Right forelimb (tissue), 1 donor: ENCODE measurements around the gene ANP32A.
A peak's percentile ranks its signal among the peaks of the same experiment; 100 is the strongest.
"Not testable (repeated sequence)": the region's sequence is repeated elsewhere in the genome, so short reads cannot be mapped to it uniquely, and the experiment has no call there.

ENCODE experiments used
- DNase-seq: peaks from one replicate; pipeline ENCODE4 v3.0.0-alpha.2; 2018

Gene ANP32A

GRCh38 chr15:68820295-68821189 lies at the start of gene ANP32A:
TSS of gene ANP32A (minus strand) at chr15:68820895. CDS start at chr15:68820751, 144 bp downstream.
- DNase-seq = peak; percentile 99

- DNase-seq = no peak
These were observed 47.6 kb upstream of the ANP32A start for GRCh38 chr15:68868296-68868695.

GRCh38 chr15:68862415-68862814 lies 41.7 kb upstream of the ANP32A start:
- no peak for DNase-seq

GRCh38 chr15:68858666-68859065 lies 38.0 kb upstream of the ANP32A start:
- DNase-seq = not testable (repeated sequence)

GRCh38 chr15:68857443-68857842 lies 36.7 kb upstream of the ANP32A start:
- DNase-seq = not testable (repeated sequence)

GRCh38 chr15:68852461-68852860 lies 31.8 kb upstream of the ANP32A start:
- DNase-seq = no peak

GRCh38 chr15:68851971-68852370 lies 31.3 kb upstream of the ANP32A start:
- DNase-seq = no peak

GRCh38 chr15:68849497-68849896 lies 28.8 kb upstream of the ANP32A start:
- DNase-seq = no peak

- DNase-seq = no peak
These were observed 26.2 kb upstream of the ANP32A start for GRCh38 chr15:68846851-68847439.

GRCh38 chr15:68844856-68845550 lies 24.3 kb upstream of the ANP32A start:
- DNase-seq = no peak

- peak; percentile 72 for DNase-seq
These were observed 23.0 kb upstream of the ANP32A start for GRCh38 chr15:68843425-68844311.

- DNase-seq = no peak
These were observed 22.3 kb upstream of the ANP32A start for GRCh38 chr15:68842958-68843357.

- DNase-seq = no peak
These were observed 13.7 kb upstream of the ANP32A start for GRCh38 chr15:68834346-68834745.

GRCh38 chr15:68833700-68834331 lies 13.1 kb upstream of the ANP32A start:
- no peak for DNase-seq

- DNase-seq = no peak
These were observed 9.6 kb upstream of the ANP32A start for GRCh38 chr15:68830141-68830785.

- DNase-seq = no peak
These were observed 8.4 kb upstream of the ANP32A start for GRCh38 chr15:68829068-68829467.

- no peak for DNase-seq
These were observed 2.9 kb upstream of the ANP32A start for GRCh38 chr15:68823561-68823960.

- DNase-seq = no peak
These were observed 2.1 kb upstream of the ANP32A start for GRCh38 chr15:68822818-68823217.

- DNase-seq = no peak
These were observed 1.2 kb upstream of the ANP32A start for GRCh38 chr15:68821841-68822381.

- no peak for DNase-seq
These were observed 620 bp upstream of the ANP32A start for GRCh38 chr15:68821190-68821840.
